Mucosa of descending colon (tissue), 3 donors: ENCODE measurements around the gene POLR3E. TPM values are rescaled to one million over a fixed set of nuclear protein-coding genes. Genes with fewer than 3 reads are reported as not detected.
A peak's percentile ranks its signal among the peaks of the same experiment; 100 is the strongest.

Source experiments
- ATAC-seq: fragments of 200-7000 bp; cut with Tn5 transposase; one replicate; pipeline ENCODE4 v1.9.1; 2020; ENCODE audit warnings: mild to moderate bottlenecking, moderate library complexity
- DNase-seq, 3 donors: peaks; one replicate each; pipeline ENCODE4 v3.0.0-alpha.2; 2020
- H3K36me3 ChIP-seq: fragments of 200-600 bp; one replicate; pipeline ENCODE4 v1.8.0; 2021; ENCODE audit warnings: low read depth, mild to moderate bottlenecking
- H3K4me1 ChIP-seq: fragments of 200-600 bp; one replicate; pipeline ENCODE4 v1.8.0; 2021; ENCODE audit warnings: low read depth, mild to moderate bottlenecking
- H3K4me3 ChIP-seq: fragments of 200-600 bp; one replicate; pipeline ENCODE4 v1.8.0; 2021; ENCODE audit warnings: mild to moderate bottlenecking
- H3K9me3 ChIP-seq: fragments of 200-600 bp; one replicate; pipeline ENCODE4 v1.8.0; 2021; ENCODE audit warnings: mild to moderate bottlenecking
- CTCF ChIP-seq: fragments of 200-600 bp; IDR thresholded peaks from one replicate; pipeline ENCODE4 v1.8.0; 2022; ENCODE audit warnings: antibody characterized with exemption, mild to moderate bottlenecking
- intact Hi-C, 2 donors: fragments of 100-400 bp; cut with DNase I in 1 of 2; cut with micrococcal nuclease in 1 of 2; formaldehyde crosslinking; loops; one replicate each; pipeline versions ENCODE4 v1.11.0 to v1.11.1; 2022; cut with DNase I, micrococcal nuclease
- total RNA-seq, 3 donors: library from RNA; stranded (reverse); fragmentation: NEBNext Ultra II Directional in 2 of 3; extraction: Animal tissue kit (Norgen Biotek cat#: 25700) in 2 of 3; gene quantifications; one replicate each; pipeline versions ENCODE4 v1.2.1 to v1.2.4, GENCODE V29; 2021 to 2023
- donor health status: DM: no; HTN: no; CAD: no; lungs with moderate emphysema.
- donor health status: DM: no; HTN: no; CAD: no.
- donor health status: DM: no; HTN: yes; CAD: no.

Gene POLR3E
- total RNA-seq, 3 donors from 2014 or later = 37.7 to 54.5 (median 49.5) TPM

- ATAC-seq = no peak
- H3K4me1 ChIP-seq = no peaks in the 10 kb centered on the region
- intact Hi-C loops = no loop called here
- no peak for DNase-seq
- TF ChIP-seq CTCF = no peak
- no peaks in the 10 kb centered on the region for H3K9me3 ChIP-seq
- H3K36me3 ChIP-seq = peaks cover 18% of the 10 kb centered on the region
- no peak overlapping the region for H3K4me3 ChIP-seq
Observed at GRCh38 chr16:22320572-22321339, 23.5 kb downstream of the POLR3E start.

GRCh38 chr16:22321340-22322001, 24.3 kb downstream of the POLR3E start:
- peak; percentile 72 for TF ChIP-seq CTCF
- Histone ChIP-seq H3K36me3 (peaks cover 12% of the 10 kb centered on the region), H3K4me3 (no peak overlapping the region), H3K9me3 (no peaks in the 10 kb centered on the region), H3K4me1 (no peaks in the 10 kb centered on the region)
- intact Hi-C loops = no loop called here
- DNase-seq (peak in 2 of 3 donors; percentile 72 to 75), ATAC-seq (peak; percentile 90)

GRCh38 chr16:22322021-22322471, 24.8 kb downstream of the POLR3E start:
- Histone ChIP-seq H3K9me3 (no peaks in the 10 kb centered on the region), H3K4me1 (no peaks in the 10 kb centered on the region), H3K36me3 (peaks cover 13% of the 10 kb centered on the region), H3K4me3 (no peak overlapping the region)
- no peak for ATAC-seq
- TF ChIP-seq CTCF = no peak
- no peak for DNase-seq
- intact Hi-C loops = no loop called here

GRCh38 chr16:22322741-22323140, 25.5 kb downstream of the POLR3E start:
- ATAC-seq = no peak
- no peak for TF ChIP-seq CTCF
- intact Hi-C loops = no loop called here
- Histone ChIP-seq H3K36me3 (peaks cover 9% of the 10 kb centered on the region), H3K9me3 (no peaks in the 10 kb centered on the region), H3K4me1 (no peaks in the 10 kb centered on the region), H3K4me3 (no peak overlapping the region)
- no peak for DNase-seq

- H3K36me3 ChIP-seq = peaks cover 8% of the 10 kb centered on the region
- TF ChIP-seq CTCF = no peak
- H3K4me3 ChIP-seq = no peak overlapping the region
- ATAC-seq = no peak
- intact Hi-C loops = no loop called here
- no peaks in the 10 kb centered on the region for H3K9me3 ChIP-seq
- H3K4me1 ChIP-seq = no peaks in the 10 kb centered on the region
- no peak for DNase-seq
Observed at GRCh38 chr16:22323173-22323958, 26.2 kb downstream of the POLR3E start.
